Measurements from ENCODE around the gene RASA3.
"Not testable (repeated sequence)": the region's sequence is repeated elsewhere in the genome, so short reads cannot be mapped to it uniquely, and the experiment has no call there.

RASA3 gene

DNA sequence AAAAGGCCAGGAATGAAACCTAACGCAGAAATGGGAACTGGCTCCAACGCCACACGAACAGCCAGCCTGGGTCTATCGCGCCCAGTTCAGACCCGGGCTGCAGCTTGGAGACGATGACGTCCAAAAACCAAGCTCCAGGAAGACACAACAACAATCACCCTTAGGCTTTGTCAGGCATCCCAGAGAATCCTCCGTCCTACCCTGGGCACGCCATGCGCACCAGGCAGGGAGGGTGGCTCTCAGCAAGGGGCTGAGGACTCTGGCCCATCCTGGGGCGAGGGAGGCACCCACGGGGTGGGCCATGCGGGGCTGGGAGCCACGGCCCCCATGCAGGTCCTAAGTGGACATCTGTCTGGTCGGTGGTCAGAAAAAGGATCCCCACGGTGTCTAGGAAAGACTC, 9.0 kb downstream of the RASA3 start:
- H3K27me3 ChIP-seq: no peaks in the 10 kb centered on the region
- peak overlapping the region; percentile 71 for H3K4me2 ChIP-seq
- no peak overlapping the region for H3K4me3 ChIP-seq
- peaks cover 96% of the 10 kb centered on the region for H3K4me1 ChIP-seq
- H3K27ac ChIP-seq: peak overlapping the region; percentile 56
- H3K9me3 ChIP-seq: no peaks in the 10 kb centered on the region
- H3K9ac ChIP-seq: no peak overlapping the region
- no peak for TF ChIP-seq Cebpa-rat (IDR thresholded peaks at IDR 0.05)
- H4K20me1 ChIP-seq: peaks cover 85% of the 10 kb centered on the region
- H3K36me3 ChIP-seq: peaks cover 5% of the 10 kb centered on the region; the same call in 1 of the 2 replicates

DNA sequence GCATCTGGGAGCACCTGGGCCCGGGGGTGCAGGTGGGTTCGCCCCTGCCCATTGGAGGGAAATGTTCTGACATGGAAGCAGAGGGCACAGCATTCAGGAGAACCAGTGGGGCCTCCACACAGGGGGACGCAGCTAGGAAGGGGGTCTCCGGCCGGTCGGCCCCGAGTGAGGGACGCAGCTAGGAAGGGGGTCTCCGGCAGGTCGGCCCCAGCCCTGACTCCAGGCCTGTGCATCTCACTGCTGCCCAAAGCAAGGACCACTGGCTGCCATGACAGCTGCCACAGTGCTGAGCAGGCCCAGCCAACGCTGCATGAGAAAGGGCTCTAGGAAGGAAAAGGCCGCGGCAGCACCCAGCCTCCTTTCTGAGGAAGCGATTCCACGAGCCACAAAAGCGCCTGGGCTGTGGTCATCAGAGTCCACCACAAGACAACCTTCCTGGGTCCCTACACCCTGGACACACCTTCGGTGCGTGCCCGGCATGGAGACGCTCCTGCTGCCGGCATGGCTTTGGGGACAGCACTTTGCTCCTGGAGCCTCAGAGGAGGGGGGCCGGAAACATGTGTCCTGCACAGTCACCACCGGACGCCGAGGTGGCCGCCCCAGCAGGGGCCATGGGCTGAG, 9.7 kb downstream of the RASA3 start:
- H3K4me1 ChIP-seq: peaks cover 96% of the 10 kb centered on the region
- peak overlapping the region; percentile 71 for H3K4me2 ChIP-seq
- no peak overlapping the region for H3K9ac ChIP-seq
- H3K27me3 ChIP-seq: no peaks in the 10 kb centered on the region
- H3K9me3 ChIP-seq: no peaks in the 10 kb centered on the region
- no peak overlapping the region for H3K4me3 ChIP-seq
- peak overlapping the region; percentile 56 for H3K27ac ChIP-seq
- H3K36me3 ChIP-seq: peaks cover 6% of the 10 kb centered on the region; the same call in 1 of the 2 replicates
- TF ChIP-seq Cebpa-rat (IDR thresholded peaks at IDR 0.05): no peak
- H4K20me1 ChIP-seq: peaks cover 85% of the 10 kb centered on the region

DNA sequence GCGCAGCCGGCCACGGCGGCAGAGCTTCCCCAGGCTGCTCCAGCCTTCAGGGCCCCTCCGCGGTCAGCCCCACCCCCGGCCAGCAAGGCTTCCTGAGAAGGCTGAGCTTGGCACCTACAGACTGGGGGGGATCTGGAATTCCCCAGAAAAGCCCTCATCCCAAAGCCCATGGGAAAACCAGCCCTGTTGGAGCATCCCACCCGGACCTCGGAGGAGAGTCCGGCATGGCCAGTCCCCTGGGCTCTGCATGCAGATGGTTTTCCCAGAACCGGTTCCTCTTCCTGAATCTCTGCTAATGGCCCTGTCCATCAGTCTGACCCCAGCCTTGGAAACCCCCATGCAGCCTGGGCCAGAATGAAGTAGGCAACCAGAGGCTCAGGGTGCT, 10.3 kb downstream of the RASA3 start:
- peak overlapping the region; percentile 56 for H3K27ac ChIP-seq
- peaks cover 12% of the 10 kb centered on the region; the same call in 1 of the 2 replicates for H3K36me3 ChIP-seq
- no peak overlapping the region for H3K9ac ChIP-seq
- no peak overlapping the region for H3K4me3 ChIP-seq
- H3K27me3 ChIP-seq: no peaks in the 10 kb centered on the region
- no peaks in the 10 kb centered on the region for H3K9me3 ChIP-seq
- H4K20me1 ChIP-seq: peaks cover 83% of the 10 kb centered on the region
- H3K4me2 ChIP-seq: peak overlapping the region; percentile 71
- H3K4me1 ChIP-seq: peaks cover 93% of the 10 kb centered on the region
- TF ChIP-seq Cebpa-rat (IDR thresholded peaks at IDR 0.05): no peak

DNA sequence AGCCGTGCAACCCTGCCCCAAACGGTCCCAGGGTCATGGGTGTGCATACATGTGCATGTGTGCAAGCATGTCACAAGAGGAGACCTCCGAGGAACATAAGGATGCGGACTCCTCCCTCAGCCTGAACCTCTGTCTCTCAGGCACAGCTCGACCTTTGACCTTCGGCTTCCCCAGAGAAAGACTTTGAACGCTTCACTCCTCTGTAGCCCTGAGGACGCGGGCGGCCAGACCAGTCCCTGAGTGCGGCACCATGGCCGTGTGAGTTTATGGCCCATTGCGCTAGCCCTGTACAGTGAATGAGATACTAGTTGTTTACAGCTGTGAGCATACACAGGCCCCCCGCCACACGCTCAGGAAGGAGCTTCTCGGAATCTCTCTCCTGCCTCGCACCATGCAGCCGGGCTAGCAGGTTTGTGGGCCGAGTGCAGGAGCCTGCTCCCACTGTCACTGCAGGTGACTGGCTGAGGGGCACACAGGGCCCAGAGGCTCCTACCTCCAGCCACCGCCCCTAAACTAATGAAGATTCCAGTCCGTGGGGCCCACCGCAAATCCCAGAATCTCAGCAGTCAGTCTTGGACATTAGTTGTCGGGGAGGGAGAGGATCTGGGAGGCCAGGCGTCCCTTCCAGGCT, 10.8 kb downstream of the RASA3 start:
- Histone ChIP-seq H3K27me3 (no peaks in the 10 kb centered on the region), H4K20me1 (peaks cover 78% of the 10 kb centered on the region), H3K4me1 (peaks cover 91% of the 10 kb centered on the region), H3K4me2 (peak overlapping the region; percentile 71), H3K4me3 (no peak overlapping the region), H3K9me3 (no peaks in the 10 kb centered on the region), H3K27ac (peak overlapping the region; percentile 56), H3K9ac (peak overlapping the region; percentile 35; the same call in 1 of the 2 replicates), H3K36me3 (peaks cover 17% of the 10 kb centered on the region; the same call in 1 of the 2 replicates)
- no peak for TF ChIP-seq Cebpa-rat (IDR thresholded peaks at IDR 0.05)

DNA sequence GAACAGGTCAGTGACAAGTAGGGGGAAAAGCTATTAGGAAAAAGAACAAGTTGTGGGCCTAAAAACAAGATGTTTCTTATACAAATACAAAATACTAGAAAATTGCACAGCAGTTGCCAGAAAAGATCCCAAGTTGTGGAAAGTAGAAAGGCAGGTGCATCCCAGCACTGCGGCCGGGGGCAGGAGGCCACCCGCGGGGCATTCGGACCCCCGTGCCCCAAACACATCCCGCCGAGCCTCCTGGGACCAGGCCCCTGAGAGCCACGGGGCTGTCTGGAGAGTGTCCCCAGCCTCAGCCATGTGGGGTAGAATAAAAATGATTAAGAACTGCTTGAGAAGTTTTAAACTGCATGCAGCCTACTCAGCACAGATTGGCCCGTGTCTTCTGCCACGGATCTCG, 11.4 kb downstream of the RASA3 start:
- H3K4me2 ChIP-seq: peak overlapping the region; percentile 71
- peak overlapping the region; percentile 56 for H3K27ac ChIP-seq
- H3K27me3 ChIP-seq: no peaks in the 10 kb centered on the region
- H3K9ac ChIP-seq: peak overlapping the region; percentile 35; the same call in 1 of the 2 replicates
- peaks cover 91% of the 10 kb centered on the region for H3K4me1 ChIP-seq
- no peak overlapping the region for H3K4me3 ChIP-seq
- H4K20me1 ChIP-seq: peaks cover 72% of the 10 kb centered on the region
- H3K9me3 ChIP-seq: no peaks in the 10 kb centered on the region
- H3K36me3 ChIP-seq: peaks cover 18% of the 10 kb centered on the region; the same call in 1 of the 2 replicates
- no peak for TF ChIP-seq Cebpa-rat (IDR thresholded peaks at IDR 0.05)

DNA sequence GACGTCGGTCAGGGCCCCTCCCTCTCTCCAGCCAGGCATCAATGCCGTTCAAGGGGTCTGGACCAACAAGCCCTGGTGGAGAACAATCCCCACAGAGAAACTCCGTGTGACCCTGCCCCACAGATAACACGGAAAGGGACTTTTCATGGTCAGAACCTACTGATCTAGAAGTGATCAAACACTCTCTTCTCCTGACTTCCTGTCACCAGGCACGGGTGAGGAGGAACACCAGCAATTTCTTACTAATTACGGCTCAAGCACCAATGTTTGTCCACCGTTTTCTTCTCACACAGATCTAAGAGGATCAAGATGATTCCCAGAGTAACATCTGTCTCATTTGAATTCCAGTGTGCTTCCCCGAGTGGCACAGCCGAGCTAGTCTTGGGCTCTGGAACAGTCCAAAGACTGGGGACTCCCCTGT, 11.8 kb downstream of the RASA3 start:
- Histone ChIP-seq H3K4me3 (no peak overlapping the region), H3K9me3 (no peaks in the 10 kb centered on the region), H3K4me2 (peak overlapping the region; percentile 71), H3K9ac (0 out of 2 replicates have a peak overlapping the region, but pooled peaks have one; percentile 35), H3K4me1 (peaks cover 91% of the 10 kb centered on the region), H3K27ac (peak overlapping the region; percentile 56), H4K20me1 (peaks cover 69% of the 10 kb centered on the region), H3K27me3 (no peaks in the 10 kb centered on the region), H3K36me3 (peaks cover 18% of the 10 kb centered on the region; the same call in 1 of the 2 replicates)
- TF ChIP-seq Cebpa-rat (IDR thresholded peaks at IDR 0.05): no peak

DNA sequence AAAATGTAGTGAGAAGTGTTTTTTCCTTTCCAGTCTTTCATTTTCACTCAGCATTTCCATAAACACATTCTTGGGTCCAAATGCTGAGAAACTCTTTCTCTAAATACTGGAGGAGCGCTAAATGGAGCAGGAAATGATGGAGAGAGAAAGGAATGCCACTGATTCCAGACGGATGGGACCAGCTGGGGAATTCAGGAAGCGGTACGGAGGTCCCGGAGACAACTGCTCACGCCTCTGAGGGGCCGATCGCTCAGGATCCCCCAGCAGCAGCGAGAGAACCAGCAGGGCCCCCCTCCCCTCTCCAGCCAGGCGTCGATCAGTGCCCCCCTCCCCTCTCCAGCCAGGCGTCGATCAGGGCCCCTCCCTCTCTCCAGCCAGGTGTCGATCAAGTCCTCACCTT, 13.2 kb downstream of the RASA3 start:
- Histone ChIP-seq H3K27ac (peak overlapping the region; percentile 51; the same call in 1 of the 2 replicates), H3K4me1 (peaks cover 91% of the 10 kb centered on the region), H3K4me3 (no peak overlapping the region), H3K36me3 (peaks cover 13% of the 10 kb centered on the region; the same call in 1 of the 2 replicates), H3K9ac (no peak overlapping the region), H4K20me1 (peaks cover 55% of the 10 kb centered on the region), H3K4me2 (peak overlapping the region; percentile 48), H3K27me3 (no peaks in the 10 kb centered on the region), H3K9me3 (no peaks in the 10 kb centered on the region)
- no peak for TF ChIP-seq Cebpa-rat (IDR thresholded peaks at IDR 0.05)

DNA sequence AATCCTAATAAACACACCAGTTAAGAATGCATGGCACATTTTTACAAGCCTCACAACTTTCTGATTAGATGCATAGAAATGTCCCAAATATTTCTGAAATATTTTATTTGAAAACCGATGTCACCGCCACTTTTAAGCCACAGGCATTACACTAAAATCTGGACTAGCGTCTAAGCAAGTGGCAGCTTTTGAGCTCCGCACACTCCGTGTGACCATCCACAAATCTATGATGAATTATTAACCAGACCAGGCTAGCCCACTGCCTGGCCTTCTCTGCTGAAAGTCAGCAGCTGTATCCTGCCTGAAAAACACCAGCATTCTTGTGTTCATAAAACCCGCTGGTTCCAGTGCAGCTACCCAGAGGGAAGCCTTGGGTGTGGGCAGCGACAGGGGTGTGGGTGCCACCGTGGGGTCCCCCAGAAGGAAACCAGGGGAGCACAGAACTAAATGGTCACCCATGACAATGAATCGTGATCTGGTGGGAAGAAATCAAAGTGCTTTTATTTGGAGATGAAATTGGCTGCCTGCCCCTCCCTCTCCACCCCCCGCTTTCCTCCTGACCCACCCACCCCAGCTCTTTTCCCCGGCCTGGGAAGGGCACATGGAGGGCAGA, 13.8 kb downstream of the RASA3 start:
- no peak overlapping the region for H3K9ac ChIP-seq
- H3K27ac ChIP-seq: 0 out of 2 replicates have a peak overlapping the region, but pooled peaks have one; percentile 51
- H3K9me3 ChIP-seq: no peaks in the 10 kb centered on the region
- TF ChIP-seq Cebpa-rat (IDR thresholded peaks at IDR 0.05): no peak
- H4K20me1 ChIP-seq: peaks cover 49% of the 10 kb centered on the region
- peak overlapping the region; percentile 48 for H3K4me2 ChIP-seq
- peaks cover 13% of the 10 kb centered on the region; the same call in 1 of the 2 replicates for H3K36me3 ChIP-seq
- H3K4me1 ChIP-seq: peaks cover 89% of the 10 kb centered on the region
- no peaks in the 10 kb centered on the region for H3K27me3 ChIP-seq
- no peak overlapping the region for H3K4me3 ChIP-seq

DNA sequence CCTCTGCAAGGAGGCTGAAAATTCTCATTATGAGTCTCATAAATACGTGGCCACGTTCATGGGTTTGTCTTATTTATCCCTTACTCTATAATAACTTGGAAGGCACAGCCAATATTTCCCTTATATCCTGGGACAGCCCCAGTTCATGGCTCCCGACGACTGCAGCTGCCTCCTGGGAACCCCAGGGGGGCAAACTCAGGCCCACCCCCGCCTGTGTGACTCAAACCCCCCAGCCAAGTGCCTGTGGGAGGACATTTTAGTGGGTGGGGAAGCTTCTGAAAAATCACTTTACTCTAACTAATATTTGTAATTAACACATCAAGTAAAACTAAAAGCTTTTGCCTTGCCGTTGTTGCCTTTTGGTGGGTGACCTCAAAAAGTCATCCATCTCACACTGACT, 14.3 kb downstream of the RASA3 start:
- no peak overlapping the region for H3K9ac ChIP-seq
- peaks cover 89% of the 10 kb centered on the region for H3K4me1 ChIP-seq
- H3K36me3 ChIP-seq: peaks cover 13% of the 10 kb centered on the region; the same call in 1 of the 2 replicates
- H4K20me1 ChIP-seq: peaks cover 44% of the 10 kb centered on the region
- no peaks in the 10 kb centered on the region for H3K27me3 ChIP-seq
- no peak for TF ChIP-seq Cebpa-rat (IDR thresholded peaks at IDR 0.05)
- H3K9me3 ChIP-seq: no peaks in the 10 kb centered on the region
- H3K27ac ChIP-seq: 0 out of 2 replicates have a peak overlapping the region, but pooled peaks have one; percentile 51
- H3K4me3 ChIP-seq: no peak overlapping the region
- peak overlapping the region; percentile 48 for H3K4me2 ChIP-seq

DNA sequence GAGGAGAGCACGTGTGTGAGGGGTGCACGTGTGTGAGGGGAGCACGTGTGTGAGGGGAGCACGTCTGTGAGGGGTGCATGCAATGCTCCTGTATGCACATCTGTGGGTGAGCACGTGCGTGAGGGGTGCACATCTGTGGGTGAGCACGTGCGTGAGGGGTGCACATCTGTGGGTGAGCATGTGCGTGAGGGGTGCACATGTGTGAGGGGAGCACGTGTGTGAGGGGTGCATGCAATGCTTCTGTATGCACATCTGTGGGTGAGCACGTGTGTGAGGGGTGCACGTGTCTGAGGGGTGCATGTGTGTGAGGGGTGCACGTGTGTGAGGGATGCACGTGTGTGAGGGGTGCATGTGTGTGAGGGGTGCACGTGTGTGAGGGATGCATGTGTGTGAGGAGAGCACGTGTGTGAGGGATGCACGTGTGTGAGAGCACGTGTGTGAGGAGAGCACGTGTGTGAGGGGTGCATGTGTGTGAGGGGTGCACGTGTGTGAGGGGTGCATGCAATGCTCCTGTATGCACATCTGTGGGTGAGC, 15.0 kb downstream of the RASA3 start:
- H3K27ac ChIP-seq, H3K9ac ChIP-seq, H3K27me3 ChIP-seq, H3K4me2 ChIP-seq, H3K9me3 ChIP-seq, H3K4me3 ChIP-seq: not testable (repeated sequence)
- peaks cover 13% of the 10 kb centered on the region; the same call in 1 of the 2 replicates for H3K36me3 ChIP-seq
- H4K20me1 ChIP-seq: peaks cover 37% of the 10 kb centered on the region
- peaks cover 89% of the 10 kb centered on the region for H3K4me1 ChIP-seq
